ES-I3 (cell line): Measurements from ENCODE around the gene CD2BP2.
"Not testable (repeated sequence)": the region's sequence is repeated elsewhere in the genome, so short reads cannot be mapped to it uniquely, and the experiment has no call there.

Experiments
- H3K36me3 ChIP-seq: 2 replicates; pipeline ENCODE4 v1.6.1; 2013; ENCODE audit warnings: mild to moderate bottlenecking, low read length, control low read depth, moderate library complexity; ENCODE audit not compliant: insufficient read depth
- H3K4me1 ChIP-seq: 2 replicates; pipeline ENCODE4 v1.6.1; 2013; ENCODE audit warnings: mild to moderate bottlenecking, control low read depth, low read length; ENCODE audit not compliant: insufficient read depth
- H3K9ac ChIP-seq: 2 replicates; pipeline ENCODE4 v1.6.1; 2013; ENCODE audit warnings: low read depth, mild to moderate bottlenecking, low read length, moderate library complexity
- H3K9me3 ChIP-seq: 2 replicates; pipeline ENCODE4 v1.6.1; 2013; ENCODE audit warnings: mild to moderate bottlenecking, low read length, moderate library complexity; ENCODE audit not compliant: control insufficient read depth, insufficient read depth

Gene CD2BP2

GRCh38 chr16:30355144-30355953 is at the start of gene CD2BP2:
Gene CD2BP2, minus strand, starts transcription at chr16:30355308. Its CDS starts 627 bp downstream, at chr16:30354681.
- Histone ChIP-seq H3K4me1 (no peaks in the 10 kb centered on the region; the same call in 1 of the 2 replicates), H3K9me3 (no peaks in the 10 kb centered on the region), H3K36me3 (peaks cover 8% of the 10 kb centered on the region), H3K9ac (peak within 1 kb of the TSS; percentile 84)

GRCh38 chr16:30401768-30402425 is 46.8 kb upstream of the CD2BP2 start:
- peaks cover 11% of the 10 kb centered on the region for H3K4me1 ChIP-seq
- H3K9me3 ChIP-seq: no peaks in the 10 kb centered on the region
- no peaks in the 10 kb centered on the region for H3K36me3 ChIP-seq
- no peak overlapping the region for H3K9ac ChIP-seq

DNA sequence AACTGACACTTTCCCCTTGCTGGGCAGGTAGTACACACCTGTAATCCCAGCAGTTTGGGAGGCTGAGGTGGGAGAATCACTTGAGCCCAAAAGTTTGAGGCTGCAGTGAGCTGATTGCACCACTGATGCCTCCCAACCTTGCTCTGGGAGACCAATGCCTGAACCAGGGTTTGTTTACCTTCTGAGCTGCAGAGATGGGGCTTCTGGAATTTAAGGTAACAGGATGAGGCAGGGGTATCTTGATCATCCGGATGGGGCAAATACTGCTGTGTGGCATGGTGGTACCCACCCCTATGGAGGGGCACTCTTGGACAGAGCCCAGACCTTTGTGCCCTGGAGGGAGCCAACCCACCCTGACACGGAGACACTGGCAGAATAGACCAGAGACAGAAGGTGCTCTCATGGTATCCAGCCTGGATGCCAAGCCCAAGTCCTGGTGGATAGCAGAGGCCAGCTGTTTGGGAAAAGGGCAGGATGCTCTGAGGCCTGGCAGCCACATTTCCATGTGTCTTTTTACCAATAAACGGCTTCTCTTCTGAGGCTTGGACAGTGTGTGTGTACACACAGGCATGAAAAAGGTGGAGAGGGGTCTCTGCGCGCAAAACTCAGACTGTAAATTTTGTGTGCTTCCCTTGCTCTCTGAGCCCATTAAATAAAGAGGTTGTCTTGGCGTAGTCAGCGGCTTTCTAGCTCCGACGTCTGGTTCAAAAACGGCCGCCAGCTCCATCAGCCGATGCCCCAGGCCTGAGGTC is 44.5 kb upstream of the CD2BP2 start:
- Histone ChIP-seq H3K4me1 (peaks cover 11% of the 10 kb centered on the region), H3K9ac (peak overlapping the region; percentile 79), H3K9me3 (no peaks in the 10 kb centered on the region), H3K36me3 (no peaks in the 10 kb centered on the region)

- H3K4me1 ChIP-seq: peaks cover 15% of the 10 kb centered on the region
- H3K9ac ChIP-seq: no peak overlapping the region
- no peaks in the 10 kb centered on the region for H3K36me3 ChIP-seq
Observed at GRCh38 chr16:30398661-30399434, 43.7 kb upstream of the CD2BP2 start.

GRCh38 chr16:30397776-30398660 is 42.9 kb upstream of the CD2BP2 start:
- H3K36me3 ChIP-seq: no peaks in the 10 kb centered on the region
- peaks cover 15% of the 10 kb centered on the region for H3K4me1 ChIP-seq
- no peak overlapping the region for H3K9ac ChIP-seq
- H3K9me3 ChIP-seq: no peaks in the 10 kb centered on the region

More at GRCh38 chr16:30398661-30399434, 43.7 kb upstream of the CD2BP2 start:
- H3K9me3 ChIP-seq: no peaks in the 10 kb centered on the region

DNA sequence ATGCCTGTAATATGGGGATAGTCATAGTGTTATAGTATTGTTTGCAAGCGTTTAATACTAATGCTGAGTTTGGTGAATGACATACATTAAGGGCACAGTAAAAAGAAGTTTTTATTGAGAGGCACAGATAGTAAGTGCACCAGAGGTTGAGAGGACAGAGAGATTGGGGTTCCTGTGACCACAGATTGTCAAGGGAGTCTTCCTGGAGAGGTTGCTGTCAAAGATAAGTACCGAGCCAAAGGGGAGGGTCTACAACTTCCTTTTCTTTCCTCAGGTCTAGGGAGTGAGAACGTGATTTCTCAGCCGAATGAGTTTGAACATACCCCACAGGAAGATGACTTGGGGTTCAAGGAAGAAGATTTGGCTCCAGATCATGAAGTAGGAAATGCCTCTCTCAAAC is 41.9 kb upstream of the CD2BP2 start:
- no peaks in the 10 kb centered on the region for H3K36me3 ChIP-seq
- peaks cover 15% of the 10 kb centered on the region for H3K4me1 ChIP-seq
- H3K9me3 ChIP-seq: no peaks in the 10 kb centered on the region
- H3K9ac ChIP-seq: no peak overlapping the region

- H3K4me1 ChIP-seq: peaks cover 15% of the 10 kb centered on the region
- not testable (repeated sequence) for H3K9ac ChIP-seq, H3K9me3 ChIP-seq, H3K36me3 ChIP-seq
Observed at GRCh38 chr16:30396627-30397026, 41.5 kb upstream of the CD2BP2 start.

- H3K4me1 ChIP-seq: peaks cover 15% of the 10 kb centered on the region
- peak overlapping the region; percentile 74 for H3K9ac ChIP-seq
- H3K9me3 ChIP-seq: no peaks in the 10 kb centered on the region
- no peaks in the 10 kb centered on the region for H3K36me3 ChIP-seq
Observed at GRCh38 chr16:30395992-30396585, 41.0 kb upstream of the CD2BP2 start.

- Histone ChIP-seq H3K4me1 (peaks cover 15% of the 10 kb centered on the region), H3K9me3 (no peaks in the 10 kb centered on the region), H3K36me3 (no peaks in the 10 kb centered on the region), H3K9ac (peak within 1 kb of the TSS; percentile 91)
Observed at GRCh38 chr16:30395155-30395991, 40.3 kb upstream of the CD2BP2 start, which contains the start of gene ZNF48. Gene ZNF48, plus strand, starts transcription at chr16:30395420. Its CDS starts 375 bp downstream, at chr16:30395795.

DNA sequence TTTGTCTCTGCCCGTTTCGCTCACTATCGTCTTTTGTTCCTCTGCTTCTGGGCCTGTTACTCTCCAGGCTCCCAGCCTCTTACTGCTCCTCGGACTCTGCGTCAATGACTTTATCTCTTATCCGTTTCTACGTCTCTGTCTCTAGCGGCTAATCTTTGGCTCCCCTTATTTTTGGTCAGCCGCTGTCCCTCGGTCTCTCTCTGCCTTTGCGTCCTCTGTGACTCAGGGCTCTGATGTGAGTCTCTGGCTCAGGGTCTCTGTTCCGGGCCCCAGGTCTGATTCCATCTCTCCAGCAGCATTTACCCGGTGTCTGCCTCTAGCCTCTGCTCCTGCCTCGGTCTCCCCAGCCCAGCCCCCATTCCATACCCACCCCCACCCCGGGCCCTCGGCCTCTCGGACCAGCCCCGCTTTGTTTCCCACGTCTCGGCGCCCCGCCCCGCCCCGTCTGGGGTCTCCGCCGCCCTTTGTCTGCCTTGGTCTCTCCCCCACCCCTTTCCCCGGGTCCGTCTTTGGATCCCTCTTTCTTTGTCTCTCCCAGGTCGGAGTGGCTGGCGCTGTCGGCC is 39.6 kb upstream of the CD2BP2 start:
- peak overlapping the region; percentile 91 for H3K9ac ChIP-seq
- no peaks in the 10 kb centered on the region for H3K36me3 ChIP-seq
- no peaks in the 10 kb centered on the region for H3K9me3 ChIP-seq
- H3K4me1 ChIP-seq: peaks cover 13% of the 10 kb centered on the region

DNA sequence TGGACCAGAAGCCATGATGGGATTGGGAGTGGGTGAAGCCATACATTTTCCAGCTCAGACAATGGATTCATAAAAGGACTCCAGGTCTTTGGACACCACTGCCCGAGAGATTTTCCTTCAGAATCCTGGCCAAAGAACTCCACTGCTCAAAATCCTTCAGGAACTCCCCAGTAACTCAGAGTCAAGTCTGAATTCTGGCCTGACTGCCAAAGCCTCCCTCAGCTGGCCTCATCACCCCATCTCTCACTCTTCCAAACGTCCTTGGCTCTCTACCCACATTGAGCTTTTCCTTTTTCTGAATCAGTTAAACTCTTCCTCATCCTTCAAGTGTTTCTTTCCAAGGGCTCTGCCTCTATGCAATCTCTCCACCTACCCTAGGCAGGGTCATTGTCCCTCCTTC is 28.4 kb upstream of the CD2BP2 start:
- Histone ChIP-seq H3K36me3 (no peaks in the 10 kb centered on the region), H3K9ac (no peak overlapping the region), H3K4me1 (peaks cover 7% of the 10 kb centered on the region), H3K9me3 (no peaks in the 10 kb centered on the region)
